ENCODE data around the gene DGKB. TPM values are rescaled to one million over a fixed set of nuclear protein-coding genes. Genes with fewer than 3 reads are reported as not detected.

DGKB gene
- total RNA-seq, 4 donors from 2014 or later = 0.07 to 0.95 (median 0.34) TPM

- Histone ChIP-seq H3K27me3 (no peaks in the 10 kb centered on the region), H3K36me3 (no peaks in the 10 kb centered on the region), H3K4me3 (no peak overlapping the region), H3K9me3 (no peaks in the 10 kb centered on the region), H3K27ac (peak overlapping the region; percentile 78 to 86 (median 84)), H3K4me1 (peaks cover 36 to 37% of the 10 kb centered on the region in 2 donors)
- ATAC-seq (no peak), DNase-seq (no peak)
- in situ Hi-C loops (cut with MboI; ENCODE audit: low sequenced_read_pairs in 4 of 4) = no loop called here
- intact Hi-C loops (cut with DNase I; ENCODE audit: low total_unique reads) = loop anchor here (1.0 kb wide), 1 partner anchor 75 kb away; no protein-coding TSS in a partner anchor
- TF ChIP-seq POLR2A (IDR thresholded peaks at IDR 0.05) (no peak), CTCF (IDR thresholded peaks at IDR 0.05 in 4 of 5, conservative IDR thresholded peaks at IDR 0.05 in 1 of 5) (no peak)
These were observed 141.6 kb downstream of the DGKB start for GRCh38 chr7:14760730-14761478.

GRCh38 chr7:14759785-14760184 lies 142.8 kb downstream of the DGKB start:
- intact Hi-C loops (cut with DNase I; ENCODE audit: low total_unique reads) (no loop called here), in situ Hi-C loops (cut with MboI; ENCODE audit: low sequenced_read_pairs in 4 of 4) (no loop called here)
- no peaks in the 10 kb centered on the region for H3K36me3 ChIP-seq

GRCh38 chr7:14754631-14755030 lies 147.9 kb downstream of the DGKB start:
- DNase-seq (no peak), ATAC-seq (no peak)
- Histone ChIP-seq H3K4me3 (no peak overlapping the region), H3K27ac (no peak overlapping the region), H3K4me1 (no peaks in the 10 kb centered on the region), H3K36me3 (no peaks in the 10 kb centered on the region), H3K27me3 (no peaks in the 10 kb centered on the region), H3K9me3 (no peaks in the 10 kb centered on the region)
- in situ Hi-C loops (cut with MboI; ENCODE audit: low sequenced_read_pairs in 4 of 4) = no loop called here
- intact Hi-C loops (cut with DNase I; ENCODE audit: low total_unique reads) = no loop called here
- TF ChIP-seq CTCF (IDR thresholded peaks at IDR 0.05 in 4 of 5, conservative IDR thresholded peaks at IDR 0.05 in 1 of 5) = no peak
- no peak for TF ChIP-seq POLR2A (IDR thresholded peaks at IDR 0.05)

More at GRCh38 chr7:14759785-14760184, 142.8 kb downstream of the DGKB start:
- ATAC-seq (no peak), DNase-seq (no peak)
- TF ChIP-seq POLR2A (IDR thresholded peaks at IDR 0.05) (no peak), CTCF (IDR thresholded peaks at IDR 0.05 in 4 of 5, conservative IDR thresholded peaks at IDR 0.05 in 1 of 5) (no peak)
- peaks cover 36 to 37% of the 10 kb centered on the region in 2 donors for H3K4me1 ChIP-seq
- no peak overlapping the region for H3K4me3 ChIP-seq
- no peak overlapping the region for H3K27ac ChIP-seq
- H3K9me3 ChIP-seq = no peaks in the 10 kb centered on the region
- H3K27me3 ChIP-seq = no peaks in the 10 kb centered on the region

- intact Hi-C loops (cut with DNase I; ENCODE audit: low total_unique reads) = no loop called here
- no peak overlapping the region for H3K4me3 ChIP-seq
These were observed 150.2 kb downstream of the DGKB start for GRCh38 chr7:14752301-14752700.

More at GRCh38 chr7:14752301-14752700, 150.2 kb downstream of the DGKB start:
- no peak for ATAC-seq
- H3K4me1 ChIP-seq = no peaks in the 10 kb centered on the region
- no peaks in the 10 kb centered on the region for H3K27me3 ChIP-seq
- no peak for DNase-seq
- no peaks in the 10 kb centered on the region for H3K9me3 ChIP-seq
- H3K27ac ChIP-seq = no peak overlapping the region
- in situ Hi-C loops (cut with MboI; ENCODE audit: low sequenced_read_pairs in 4 of 4) = no loop called here
- H3K36me3 ChIP-seq = no peaks in the 10 kb centered on the region
- no peak for TF ChIP-seq CTCF (IDR thresholded peaks at IDR 0.05 in 4 of 5, conservative IDR thresholded peaks at IDR 0.05 in 1 of 5)
- TF ChIP-seq POLR2A (IDR thresholded peaks at IDR 0.05) = no peak
